Keratinocyte (primary cell): Measurements from ENCODE around the gene COG4.

Experiments used
- CTCF ChIP-seq, 3 experiments: IDR thresholded peaks in 1 of 3; conservative IDR thresholded peaks in 1 of 3; optimal IDR thresholded peaks in 1 of 3; 2 replicates in 2 of 3; 3 replicates in 1 of 3; pipeline versions ENCODE3 to v1.5.1; 2011; ENCODE audit warnings: low read length in 3 of 3, mild to moderate bottlenecking in 3 of 3, moderate library complexity in 2 of 3, control low read depth in 1 of 3, inconsistent platforms in 1 of 3; ENCODE audit not compliant: insufficient read depth in 2 of 3; ENCODE audit errors: extremely low read depth in 1 of 3
- EZH2 ChIP-seq: IDR thresholded peaks from one replicate; pipeline ENCODE4 v1.6.1; 2012; ENCODE audit warnings: inconsistent platforms, mild to moderate bottlenecking, low read length, moderate library complexity

- TF ChIP-seq EZH2 (no peak), CTCF (optimal IDR thresholded peaks at IDR 0.05 in 1 of 3, IDR thresholded peaks at IDR 0.05 in 1 of 3, conservative IDR thresholded peaks at IDR 0.05 in 1 of 3; ENCODE audit: extremely low read depth in 1 of 3, insufficient read depth in 2 of 3, low read length in 3 of 3) (no peak)
These were observed 10.9 kb downstream of the COG4 start for GRCh38 chr16:70512456-70512855.
